Neural progenitor cell (in vitro differentiated cells): ENCODE data around the gene CTCF. TPM values are rescaled to one million over a fixed set of nuclear protein-coding genes. Genes with fewer than 3 reads are reported as not detected.

Experiments
- DNase-seq: peaks from one replicate; pipeline ENCODE4 v3.0.0-alpha.2; 2016; ENCODE audit warnings: low spot score
- H2AFZ ChIP-seq: fragments of 200-600 bp; sonication (generic); replicated peaks from 2 replicates; pipeline ENCODE4 v1.6.1; 2016; ENCODE audit warnings: antibody characterized with exemption
- H3F3A ChIP-seq: fragments of 200-600 bp; sonication (generic); 2 replicates; pipeline ENCODE4 v1.6.1; 2016; ENCODE audit warnings: antibody characterized with exemption, low read depth
- H3K27ac ChIP-seq: fragments of 200-600 bp; sonication (generic); 2 replicates; pipeline ENCODE4 v1.5.1; 2016; ENCODE audit warnings: mild to moderate bottlenecking
- H3K27me3 ChIP-seq: fragments of 200-600 bp; sonication (generic); 2 replicates; pipeline ENCODE4 v1.6.1; 2016; ENCODE audit warnings: mild to moderate bottlenecking, moderate library complexity
- H3K36me3 ChIP-seq: fragments of 200-600 bp; sonication (generic); 2 replicates; pipeline ENCODE4 v1.5.1; 2016
- H3K4me1 ChIP-seq: fragments of 200-600 bp; sonication (generic); 2 replicates; pipeline ENCODE4 v1.6.1; 2016; ENCODE audit warnings: mixed run types
- H3K4me2 ChIP-seq: fragments of 200-600 bp; sonication (generic); 2 replicates; pipeline ENCODE4 v1.6.1; 2016
- H3K4me3 ChIP-seq: fragments of 200-600 bp; sonication (generic); 2 replicates; pipeline ENCODE4 v1.5.1; 2016
- H3K79me2 ChIP-seq: fragments of 200-600 bp; sonication (generic); 2 replicates; pipeline ENCODE4 v1.6.1; 2016; ENCODE audit warnings: low read depth
- H3K9ac ChIP-seq: fragments of 200-600 bp; sonication (generic); 2 replicates; pipeline ENCODE4 v1.6.1; 2016
- H3K9me3 ChIP-seq: fragments of 200-600 bp; sonication (generic); 2 replicates; pipeline ENCODE4 v1.5.1; 2016; ENCODE audit warnings: low read depth
- H4K20me1 ChIP-seq: fragments of 200-600 bp; sonication (generic); 2 replicates; pipeline ENCODE4 v1.6.1; 2016; ENCODE audit warnings: low read depth
- H3K27ac Mint-ChIP-seq: 3 replicates; pipeline ENCODE4 v1.8.0; 2021; ENCODE audit warnings: mixed read lengths
- H3K27me3 Mint-ChIP-seq: 2 replicates; pipeline ENCODE4 v1.8.0; 2022; ENCODE audit warnings: low read depth, mild to moderate bottlenecking, inconsistent platforms, moderate library complexity, mixed read lengths; ENCODE audit not compliant: insufficient read depth
- H3K36me3 Mint-ChIP-seq: 3 replicates; pipeline ENCODE4 v1.8.0; 2021; ENCODE audit warnings: mixed read lengths
- H3K4me1 Mint-ChIP-seq: 3 replicates; pipeline ENCODE4 v1.8.0; 2021; ENCODE audit warnings: mixed read lengths
- H3K4me3 Mint-ChIP-seq: 3 replicates; pipeline ENCODE4 v1.8.0; 2021; ENCODE audit warnings: mild to moderate bottlenecking, moderate library complexity, mixed read lengths
- H3K9me3 Mint-ChIP-seq: 3 replicates; pipeline ENCODE4 v1.8.0; 2020; ENCODE audit warnings: mixed read lengths
- EZH2 ChIP-seq: fragments of 200-600 bp; sonication (generic); IDR thresholded peaks from 2 replicates; pipeline ENCODE4 v1.6.1; 2017; ENCODE audit warnings: antibody characterized with exemption, mild to moderate bottlenecking, moderate library complexity
- EZH2phosphoT487 ChIP-seq: fragments of 200-600 bp; sonication (generic); IDR thresholded peaks from 2 replicates; pipeline ENCODE4 v1.6.1; 2017; ENCODE audit warnings: antibody characterized with exemption
- total RNA-seq: library from RNA; depleted of rRNA; stranded (reverse); fragments of >200 nt; gene quantifications from 2 replicates; pipeline ENCODE4 v1.2.3, GENCODE V29; 2015; ENCODE audit warnings: low replicate concordance
- TF ChIP-seq, protein P1 (sequence below): fragments of 200-600 bp; sonication (generic); IDR thresholded peaks from 2 replicates; pipeline ENCODE4 v1.5.1; 2017; ENCODE audit warnings: antibody characterized with exemption, mild to moderate bottlenecking

Gene CTCF
- total RNA-seq, 1 donor from 2014 or later: 76.3 TPM

DNA sequence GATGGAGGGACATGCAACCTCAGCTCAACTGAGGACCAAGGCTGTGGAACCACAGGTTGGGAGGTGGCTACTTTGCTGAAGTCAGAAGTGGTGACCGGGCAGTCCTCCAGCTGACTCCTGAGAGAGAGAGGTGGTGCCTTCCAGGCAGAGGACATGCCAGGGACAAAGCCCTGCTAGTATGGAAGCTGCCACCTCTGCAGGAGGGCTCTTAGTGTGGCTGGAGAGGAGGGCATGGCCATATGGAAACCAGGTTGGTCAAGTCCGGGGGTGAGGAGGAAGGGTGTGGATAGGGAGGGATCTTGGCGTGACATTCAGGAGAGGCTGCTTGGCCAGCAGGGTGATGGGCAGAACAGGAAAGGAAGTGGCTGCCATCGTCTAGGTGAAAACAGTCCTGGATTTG, 110.0 kb downstream of the CTCF start:
- Histone ChIP-seq H4K20me1 (peaks cover 10% of the 10 kb centered on the region), H3K27me3 (peaks cover under 1% of the 10 kb centered on the region), H3K9me3 (no peaks in the 10 kb centered on the region), H3K4me2 (no peak overlapping the region), H3F3A (peaks cover 12% of the 10 kb centered on the region), H3K4me1 (peaks cover 4% of the 10 kb centered on the region), H3K4me3 (no peak overlapping the region), H3K36me3 (no peaks in the 10 kb centered on the region), H3K27ac (no peak overlapping the region), H3K79me2 (no peaks in the 10 kb centered on the region), H3K9ac (no peak overlapping the region), H2AFZ (no peak overlapping the region)
- DNase-seq: no peak
- no peak for TF ChIP-seq EZH2phosphoT487
- TF ChIP-seq EZH2: no peak
- TF ChIP-seq, protein P1, sequence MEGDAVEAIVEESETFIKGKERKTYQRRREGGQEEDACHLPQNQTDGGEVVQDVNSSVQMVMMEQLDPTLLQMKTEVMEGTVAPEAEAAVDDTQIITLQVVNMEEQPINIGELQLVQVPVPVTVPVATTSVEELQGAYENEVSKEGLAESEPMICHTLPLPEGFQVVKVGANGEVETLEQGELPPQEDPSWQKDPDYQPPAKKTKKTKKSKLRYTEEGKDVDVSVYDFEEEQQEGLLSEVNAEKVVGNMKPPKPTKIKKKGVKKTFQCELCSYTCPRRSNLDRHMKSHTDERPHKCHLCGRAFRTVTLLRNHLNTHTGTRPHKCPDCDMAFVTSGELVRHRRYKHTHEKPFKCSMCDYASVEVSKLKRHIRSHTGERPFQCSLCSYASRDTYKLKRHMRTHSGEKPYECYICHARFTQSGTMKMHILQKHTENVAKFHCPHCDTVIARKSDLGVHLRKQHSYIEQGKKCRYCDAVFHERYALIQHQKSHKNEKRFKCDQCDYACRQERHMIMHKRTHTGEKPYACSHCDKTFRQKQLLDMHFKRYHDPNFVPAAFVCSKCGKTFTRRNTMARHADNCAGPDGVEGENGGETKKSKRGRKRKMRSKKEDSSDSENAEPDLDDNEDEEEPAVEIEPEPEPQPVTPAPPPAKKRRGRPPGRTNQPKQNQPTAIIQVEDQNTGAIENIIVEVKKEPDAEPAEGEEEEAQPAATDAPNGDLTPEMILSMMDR: no peak
- Mint-ChIP-seq H3K4me1 (peaks cover 17% of the 10 kb centered on the region), H3K4me3 (peak overlapping the region; percentile 20), H3K36me3 (peaks cover 6% of the 10 kb centered on the region), H3K9me3 (no peaks in the 10 kb centered on the region), H3K27me3 (peaks cover 4% of the 10 kb centered on the region), H3K27ac (no peak overlapping the region)

GRCh38 chr16:67672739-67673662, 110.7 kb downstream of the CTCF start:
- peak; percentile 80 for DNase-seq
- no peak overlapping the region for H3K4me3 ChIP-seq
- no peak overlapping the region for H3K27ac Mint-ChIP-seq
- peaks cover 6% of the 10 kb centered on the region for H3K36me3 Mint-ChIP-seq
- H4K20me1 ChIP-seq: peaks cover 5% of the 10 kb centered on the region
- H2AFZ ChIP-seq: no peak overlapping the region
- H3K9ac ChIP-seq: no peak overlapping the region
- H3K27me3 ChIP-seq: no peaks in the 10 kb centered on the region
- peak overlapping the region; percentile 20 for H3K4me3 Mint-ChIP-seq
- H3K4me2 ChIP-seq: no peak overlapping the region
- H3K9me3 ChIP-seq: no peaks in the 10 kb centered on the region
- H3K27me3 Mint-ChIP-seq: peaks cover 4% of the 10 kb centered on the region
- no peak overlapping the region for H3K27ac ChIP-seq
- no peaks in the 10 kb centered on the region for H3K36me3 ChIP-seq
- H3K4me1 ChIP-seq: no peaks in the 10 kb centered on the region
- no peaks in the 10 kb centered on the region for H3K9me3 Mint-ChIP-seq
- peaks cover 8% of the 10 kb centered on the region for H3F3A ChIP-seq
- no peaks in the 10 kb centered on the region for H3K79me2 ChIP-seq
- H3K4me1 Mint-ChIP-seq: peaks cover 17% of the 10 kb centered on the region
- no peak for TF ChIP-seq EZH2phosphoT487
- TF ChIP-seq EZH2: no peak
- TF ChIP-seq, protein P1: peak; percentile 77

DNA sequence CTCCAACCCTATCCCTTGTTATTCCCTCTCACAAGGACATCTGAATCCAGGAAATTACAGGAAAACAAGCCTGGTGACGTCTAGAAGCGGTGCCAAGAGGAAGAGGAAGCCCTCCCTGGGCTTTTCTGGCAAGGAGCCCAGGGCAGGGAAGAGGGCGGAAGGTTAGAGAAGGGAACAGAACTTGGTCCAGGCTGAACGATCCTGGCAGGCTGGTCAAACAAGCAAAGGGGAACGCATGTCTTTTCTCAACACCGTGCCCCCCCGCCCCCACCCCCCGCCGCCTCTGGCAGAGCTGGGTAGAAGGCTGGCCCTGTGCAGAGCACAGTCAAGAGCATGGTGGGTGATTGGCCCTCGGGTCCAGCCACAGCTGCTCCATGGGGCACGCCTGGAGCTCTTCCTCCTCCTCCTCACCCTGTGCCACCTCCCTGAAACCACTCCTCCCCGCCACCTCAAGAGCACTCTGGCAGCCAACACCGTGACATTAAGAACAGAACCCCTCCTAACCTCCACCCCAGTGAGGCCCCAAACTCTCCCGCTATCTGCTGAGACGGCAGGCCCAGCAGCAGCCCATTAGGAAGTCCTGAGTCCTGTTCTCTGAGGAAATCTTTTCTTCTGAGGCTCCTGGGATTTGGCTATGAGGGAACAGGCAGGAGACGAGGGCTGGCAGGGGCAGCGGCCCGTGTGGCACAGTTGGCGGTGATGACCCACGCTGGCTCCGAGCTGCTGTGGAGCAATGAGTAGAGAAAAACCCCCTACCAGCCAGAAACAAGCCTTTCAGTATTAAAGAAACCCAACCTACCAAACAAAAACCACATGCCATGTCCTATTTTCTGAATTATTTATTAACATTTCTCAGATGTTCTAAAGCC, 111.6 kb downstream of the CTCF start:
- H3K4me3 Mint-ChIP-seq: peak overlapping the region; percentile 59
- Histone ChIP-seq H3K4me2 (no peak overlapping the region), H3K4me1 (no peaks in the 10 kb centered on the region), H3K9ac (no peak overlapping the region), H3F3A (no peaks in the 10 kb centered on the region), H3K27ac (no peak overlapping the region), H2AFZ (no peak overlapping the region), H3K4me3 (no peak overlapping the region), H3K9me3 (no peaks in the 10 kb centered on the region), H3K79me2 (no peaks in the 10 kb centered on the region), H3K36me3 (no peaks in the 10 kb centered on the region), H3K27me3 (no peaks in the 10 kb centered on the region), H4K20me1 (no peaks in the 10 kb centered on the region)
- H3K27me3 Mint-ChIP-seq: peaks cover 7% of the 10 kb centered on the region
- TF ChIP-seq, protein P1: no peak
- no peak for TF ChIP-seq EZH2phosphoT487
- no peak for TF ChIP-seq EZH2
- H3K9me3 Mint-ChIP-seq: no peaks in the 10 kb centered on the region
- peak overlapping the region; percentile 42 for H3K27ac Mint-ChIP-seq
- no peak for DNase-seq
- H3K36me3 Mint-ChIP-seq: peaks cover 6% of the 10 kb centered on the region
- peaks cover 12% of the 10 kb centered on the region for H3K4me1 Mint-ChIP-seq
